ENCODE results near the gene CYLD.

DNA sequence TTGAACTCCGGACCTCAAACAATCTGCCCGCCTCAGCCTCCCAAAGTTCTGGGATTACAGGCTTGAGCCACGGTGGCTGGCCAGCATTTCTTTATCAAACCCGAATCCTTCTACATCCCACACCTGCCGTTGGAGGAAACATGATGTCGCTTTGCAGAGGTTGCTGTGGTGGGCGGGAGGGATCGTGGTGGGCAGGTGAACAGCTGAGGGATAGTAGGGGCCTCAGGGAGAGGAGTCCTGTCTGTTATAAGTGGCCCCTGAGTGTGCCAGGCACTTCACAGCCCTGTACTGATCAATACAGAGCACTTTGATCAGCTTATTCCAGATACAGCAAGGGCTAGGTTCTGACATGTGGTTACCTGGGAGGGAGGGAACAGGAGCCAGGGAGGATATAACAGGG lies 76.5 kb downstream of the CYLD start:
- TF ChIP-seq, protein P1, sequence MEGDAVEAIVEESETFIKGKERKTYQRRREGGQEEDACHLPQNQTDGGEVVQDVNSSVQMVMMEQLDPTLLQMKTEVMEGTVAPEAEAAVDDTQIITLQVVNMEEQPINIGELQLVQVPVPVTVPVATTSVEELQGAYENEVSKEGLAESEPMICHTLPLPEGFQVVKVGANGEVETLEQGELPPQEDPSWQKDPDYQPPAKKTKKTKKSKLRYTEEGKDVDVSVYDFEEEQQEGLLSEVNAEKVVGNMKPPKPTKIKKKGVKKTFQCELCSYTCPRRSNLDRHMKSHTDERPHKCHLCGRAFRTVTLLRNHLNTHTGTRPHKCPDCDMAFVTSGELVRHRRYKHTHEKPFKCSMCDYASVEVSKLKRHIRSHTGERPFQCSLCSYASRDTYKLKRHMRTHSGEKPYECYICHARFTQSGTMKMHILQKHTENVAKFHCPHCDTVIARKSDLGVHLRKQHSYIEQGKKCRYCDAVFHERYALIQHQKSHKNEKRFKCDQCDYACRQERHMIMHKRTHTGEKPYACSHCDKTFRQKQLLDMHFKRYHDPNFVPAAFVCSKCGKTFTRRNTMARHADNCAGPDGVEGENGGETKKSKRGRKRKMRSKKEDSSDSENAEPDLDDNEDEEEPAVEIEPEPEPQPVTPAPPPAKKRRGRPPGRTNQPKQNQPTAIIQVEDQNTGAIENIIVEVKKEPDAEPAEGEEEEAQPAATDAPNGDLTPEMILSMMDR (IDR thresholded peaks at IDR 0.05), result no peak
- no peak for TF ChIP-seq POLR2AphosphoS5 (IDR thresholded peaks at IDR 0.05)

All from sigmoid colon (tissue), 4 donors.